Measurements from ENCODE around the gene C1QL3.

The C1QL3 gene

GRCh38 chr10:16521311-16522016 lies at the start of gene C1QL3:
TSS of gene C1QL3 (minus strand) at chr10:16521879. CDS start at chr10:16521065, 814 bp downstream.
- DNase-seq, result peak; percentile 16

GRCh38 chr10:16570731-16571130 lies 49.1 kb upstream of the C1QL3 start:
- DNase-seq, result no peak

GRCh38 chr10:16566202-16566805 lies 44.6 kb upstream of the C1QL3 start:
- DNase-seq, result no peak

GRCh38 chr10:16565604-16566003 lies 43.9 kb upstream of the C1QL3 start:
- DNase-seq, result no peak

- DNase-seq, result no peak
Observed at GRCh38 chr10:16562891-16563290, 41.2 kb upstream of the C1QL3 start.

GRCh38 chr10:16559236-16559773 lies 37.6 kb upstream of the C1QL3 start:
- DNase-seq, result no peak

- DNase-seq, result no peak
Observed at GRCh38 chr10:16547973-16548372, 26.3 kb upstream of the C1QL3 start.

GRCh38 chr10:16545116-16545736 lies 23.5 kb upstream of the C1QL3 start:
- no peak for DNase-seq

- DNase-seq, result no peak
Observed at GRCh38 chr10:16544591-16544990, 22.9 kb upstream of the C1QL3 start.

- no peak for DNase-seq
Observed at GRCh38 chr10:16544099-16544498, 22.4 kb upstream of the C1QL3 start.

GRCh38 chr10:16536155-16536554 lies 14.5 kb upstream of the C1QL3 start:
- DNase-seq, result no peak

- no peak for DNase-seq
Observed at GRCh38 chr10:16529853-16530252, 8.2 kb upstream of the C1QL3 start.

- no peak for DNase-seq
Observed at GRCh38 chr10:16527452-16527851, 5.8 kb upstream of the C1QL3 start.

- peak; percentile 27 for DNase-seq
Observed at GRCh38 chr10:16520900-16521299, 779 bp downstream of the C1QL3 start.

- no peak for DNase-seq
Observed at GRCh38 chr10:16519908-16520861, 1.5 kb downstream of the C1QL3 start.

- no peak for DNase-seq
Observed at GRCh38 chr10:16519250-16519907, 2.3 kb downstream of the C1QL3 start.

- no peak for DNase-seq
Observed at GRCh38 chr10:16518822-16519221, 2.9 kb downstream of the C1QL3 start.

GRCh38 chr10:16510843-16511242 lies 10.8 kb downstream of the C1QL3 start:
- no peak for DNase-seq

GRCh38 chr10:16509996-16510395 lies 11.7 kb downstream of the C1QL3 start:
- DNase-seq, result no peak

- DNase-seq, result no peak
Observed at GRCh38 chr10:16505161-16505560, 16.5 kb downstream of the C1QL3 start.

GRCh38 chr10:16497911-16498310 lies 23.8 kb downstream of the C1QL3 start:
- DNase-seq, result no peak

- DNase-seq, result no peak
Observed at GRCh38 chr10:16493884-16494536, 27.7 kb downstream of the C1QL3 start.

All from activated T-cell treated with anti-CD3 and anti-CD28 coated beads, Interleukin-2, amount 50 U/mL, for 1 hour (primary cell).